Lung (tissue), 12 donors: Measurements from ENCODE around the gene MAEA. TPM values are rescaled to one million over a fixed set of nuclear protein-coding genes. Genes with fewer than 3 reads are reported as not detected.

Source experiments
- ATAC-seq: fragments of 200-7000 bp; cut with Tn5 transposase; one replicate; pipeline ENCODE4 v1.9.1; 2020; ENCODE audit warnings: moderate number of reproducible peaks; ENCODE audit not compliant: insufficient read depth, low FRiP score
- DNase-seq, 3 donors: peaks; one replicate each; pipeline ENCODE4 v3.0.0-alpha.2; 2013 to 2017
- H3K27ac ChIP-seq, 2 donors: one replicate each; pipeline ENCODE4 v1.5.1; 2013; ENCODE audit warnings: mild to moderate bottlenecking in 2 of 2, moderate library complexity in 2 of 2, control low read depth in 1 of 2, inconsistent platforms in 1 of 2, low read depth in 1 of 2, low read length in 1 of 2
- H3K27me3 ChIP-seq, 3 donors: one replicate each; pipeline ENCODE4 v1.5.1; 2013; ENCODE audit warnings: low read length in 2 of 3; ENCODE audit not compliant: control insufficient read depth in 3 of 3, insufficient read depth in 3 of 3
- H3K36me3 ChIP-seq, 4 donors: one replicate each; pipeline ENCODE4 v1.5.1; 2013; ENCODE audit warnings: low read length in 4 of 4, mild to moderate bottlenecking in 1 of 4, moderate library complexity in 1 of 4; ENCODE audit not compliant: control insufficient read depth in 4 of 4, insufficient read depth in 4 of 4
- H3K4me1 ChIP-seq, 5 donors: one replicate each; pipeline ENCODE4 v1.5.1; 2013; ENCODE audit warnings: low read length in 5 of 5, mild to moderate bottlenecking in 2 of 5, moderate library complexity in 1 of 5; ENCODE audit not compliant: control insufficient read depth in 5 of 5, insufficient read depth in 5 of 5
- H3K4me3 ChIP-seq: one replicate; pipeline ENCODE4 v1.5.1; 2013; ENCODE audit warnings: mild to moderate bottlenecking, control low read depth, moderate library complexity
- H3K9ac ChIP-seq, 2 donors: one replicate each; pipeline ENCODE4 v1.5.1; 2013; ENCODE audit warnings: low read length in 2 of 2, control low read depth in 1 of 2; ENCODE audit not compliant: insufficient read depth in 1 of 2
- H3K9me3 ChIP-seq, 4 donors: one replicate each; pipeline ENCODE4 v1.5.1; 2013; ENCODE audit warnings: low read length in 3 of 4, mild to moderate bottlenecking in 1 of 4, moderate library complexity in 1 of 4; ENCODE audit not compliant: control insufficient read depth in 4 of 4, insufficient read depth in 3 of 4
- CTCF ChIP-seq: IDR thresholded peaks from 2 replicates; pipeline ENCODE4 v1.5.1; 2012; ENCODE audit warnings: mild to moderate bottlenecking; ENCODE audit errors: control extremely low read depth, extremely low read depth
- WGBS, 2 donors: extraction: QIAGEN DNeasy Blood & Tissue Kit; methylation state at CpG; one replicate each; pipeline ENCODE4 v1.1.7; 2013; 5-methylcytosine and 5-hydroxymethylcytosine counted together
- polyA plus RNA-seq, 2 donors: library from polyadenylated mRNA; stranded (reverse); fragments of 200-250 nt; gene quantifications; one replicate each; pipeline ENCODE4 v1.2.1, GENCODE V29; 2013
- total RNA-seq, 2 donors: library from RNA; depleted of rRNA in 1 of 2; stranded (reverse); fragments of >200 nt in 1 of 2; gene quantifications; one replicate each; pipeline ENCODE4 v1.2.1, GENCODE V29; 2014 to 2021
- donor health status: control.
- donor health status: control.
- donor health status: Bipolar disorder and iron deficiency.
- donor health status: healthy.
- donor health status: DM: yes; HTN: yes; CAD: no.

Gene MAEA
- total and polyA plus RNA-seq, 4 donors, result 39.7 to 67.4 (median 60.8) TPM

- Histone ChIP-seq H3K9me3 (no peaks in the 10 kb centered on the region), H3K4me3 (no peak overlapping the region), H3K27me3 (no peaks in the 10 kb centered on the region), H3K9ac (no peak overlapping the region), H3K4me1 (peaks cover 6 to 37% (median 9%) of the 10 kb centered on the region in 5 donors), H3K27ac (no peak overlapping the region), H3K36me3 (peaks cover 0 to 52% (median 14%) of the 10 kb centered on the region in 4 donors)
- TF ChIP-seq CTCF, result no peak
- ATAC-seq (no peak), DNase-seq (no peak)
- 91 to 93% methylated on average over 21 of the region's 21 CpGs for WGBS, 2 donors
These were observed 48.2 kb upstream of the MAEA start for GRCh38 chr4:1241466-1241935.

GRCh38 chr4:1241936-1242505 lies 47.7 kb upstream of the MAEA start:
- peak in 1 of 3 donors; percentile 6 for DNase-seq
- no peak for TF ChIP-seq CTCF
- Histone ChIP-seq H3K4me3 (no peak overlapping the region), H3K9me3 (no peaks in the 10 kb centered on the region), H3K36me3 (peaks cover 0 to 49% (median 12%) of the 10 kb centered on the region in 4 donors), H3K9ac (no peak overlapping the region), H3K4me1 (peaks cover 11 to 41% (median 12%) of the 10 kb centered on the region in 5 donors), H3K27me3 (no peaks in the 10 kb centered on the region), H3K27ac (no peak overlapping the region)
- ATAC-seq, result no peak
- WGBS, 2 donors, result 82% methylated on average over 24 of the region's 24 CpGs

- Histone ChIP-seq H3K4me1 (peaks cover 14 to 42% (median 16%) of the 10 kb centered on the region in 5 donors), H3K9ac (no peak overlapping the region), H3K27ac (no peak overlapping the region), H3K9me3 (no peaks in the 10 kb centered on the region), H3K4me3 (no peak overlapping the region), H3K36me3 (peaks cover 0 to 42% (median 10%) of the 10 kb centered on the region in 4 donors), H3K27me3 (no peaks in the 10 kb centered on the region)
- ATAC-seq (no peak), DNase-seq (peak in 1 of 3 donors; percentile 2)
- WGBS, 2 donors, result 93 to 94% methylated on average over 30 of the region's 30 CpGs
- TF ChIP-seq CTCF, result no peak
These were observed 46.9 kb upstream of the MAEA start for GRCh38 chr4:1242506-1243450.
